Endothelial cell of umbilical vein (primary cell): ENCODE data around the gene SLC25A15. TPM values are rescaled to one million over a fixed set of nuclear protein-coding genes. Genes with fewer than 3 reads are reported as not detected.

ENCODE experiments used
- BruUV-seq: library from RNA; stranded (reverse); fragments of 400-500 nt; replicated peaks from 2 replicates; lab custom pipeline; 2021; lab: Mats Ljungman, UMichigan
- CTCF ChIA-PET: fragments of 300-600, 350-600 bp; sonication (Branson Sonifier 250); formaldehyde crosslinking; loops from one replicate; lab custom pipeline; 2021; ENCODE audit warnings: antibody characterized with exemption, inconsistent platforms; lab: Charles Lee
- POLR2A ChIA-PET: fragments of 300-600, 350-600 bp; sonication (Branson Sonifier 250); formaldehyde crosslinking; loops from one replicate; lab custom pipeline; 2021; ENCODE audit warnings: antibody characterized with exemption, inconsistent platforms; lab: Charles Lee
- DNase-seq: peaks from one replicate; pipeline ENCODE4 v3.0.0-alpha.2; 2011; ENCODE audit warnings: low read depth, low spot score
- FAIRE-seq: peaks from 2 replicates; lab custom pipeline; 2011; peaks lifted over from hg19 to GRCh38; lab: Jason Lieb, UNC
- H2AFZ ChIP-seq: 2 replicates; pipeline ENCODE4 v1.6.0; 2012; ENCODE audit warnings: low read depth, low read length, control low read depth, inconsistent platforms
- H3K27ac ChIP-seq: 2 replicates; pipeline ENCODE4 v1.5.1; 2011; ENCODE audit warnings: low read depth, mild to moderate bottlenecking, control low read depth, low read length, moderate library complexity; ENCODE audit not compliant: insufficient read depth
- H3K27me3 ChIP-seq, 2 experiments: 2 replicates each; pipeline versions ENCODE4 v1.6.0 to v1.6.1; 2011; ENCODE audit warnings: low read length in 2 of 2, mixed read lengths in 1 of 2; ENCODE audit not compliant: control insufficient read depth in 2 of 2, insufficient read depth in 2 of 2
- H3K36me3 ChIP-seq, 2 experiments: 2 replicates in 1 of 2; 3 replicates in 1 of 2; pipeline ENCODE4 v1.5.1; 2011; ENCODE audit warnings: low read length in 2 of 2, mild to moderate bottlenecking in 1 of 2, moderate library complexity in 1 of 2; ENCODE audit not compliant: control insufficient read depth in 2 of 2, insufficient read depth in 2 of 2; ENCODE audit errors: extremely low read depth in 1 of 2
- H3K4me1 ChIP-seq: 3 replicates; pipeline ENCODE4 v1.5.1; 2011; ENCODE audit warnings: mild to moderate bottlenecking, low read length; ENCODE audit not compliant: control insufficient read depth, insufficient read depth; ENCODE audit errors: extremely low read depth
- H3K4me2 ChIP-seq: 2 replicates; pipeline ENCODE4 v1.6.1; 2011; ENCODE audit warnings: low read length, control low read depth, mixed read lengths; ENCODE audit not compliant: insufficient read depth
- H3K4me3 ChIP-seq, 3 experiments: fragments of 200-600 bp in 1 of 3; sonication (generic), shearing (Covaris generic) in 1 of 3; replicated peaks in 1 of 3; 2 replicates each; pipeline ENCODE4 v1.5.1; 2011 to 2016; ENCODE audit warnings: control low read depth in 3 of 3, low read length in 3 of 3, mild to moderate bottlenecking in 2 of 3, inconsistent platforms in 1 of 3, low read depth in 1 of 3, moderate library complexity in 1 of 3; ENCODE audit not compliant: insufficient read depth in 1 of 3
- H3K79me2 ChIP-seq: 2 replicates; pipeline ENCODE4 v1.6.0; 2012; ENCODE audit warnings: low read length, inconsistent platforms; ENCODE audit not compliant: control insufficient read depth, insufficient read depth
- H3K9ac ChIP-seq: replicated peaks from 2 replicates; pipeline ENCODE3; 2011; ENCODE audit warnings: low read length, control low read depth; ENCODE audit not compliant: insufficient read depth; ENCODE audit errors: extremely low read depth
- H3K9me1 ChIP-seq: replicated peaks from 3 replicates; pipeline ENCODE4 v1.6.0; 2011; ENCODE audit warnings: mild to moderate bottlenecking, low read length; ENCODE audit not compliant: control insufficient read depth, insufficient read depth; ENCODE audit errors: extremely low read depth
- H3K9me3 ChIP-seq: replicated peaks from 2 replicates; pipeline ENCODE4 v1.5.1; 2012; ENCODE audit warnings: low read length, inconsistent platforms; ENCODE audit not compliant: control insufficient read depth, insufficient read depth
- H4K20me1 ChIP-seq: replicated peaks from 2 replicates; pipeline ENCODE3; 2011; ENCODE audit warnings: mild to moderate bottlenecking, low read length; ENCODE audit not compliant: control insufficient read depth, insufficient read depth; ENCODE audit errors: extremely low read depth
- CTCF ChIP-seq, 2 donors: IDR thresholded peaks; 1 replicate in 1 of 2; 2 replicates in 1 of 2; pipeline ENCODE4 v1.5.1; 2011; ENCODE audit warnings: low read length in 2 of 2, mild to moderate bottlenecking in 2 of 2, moderate library complexity in 2 of 2, control low read depth in 1 of 2, inconsistent platforms in 1 of 2, low read depth in 1 of 2; ENCODE audit not compliant: insufficient read depth in 1 of 2; ENCODE audit errors: extremely low read depth in 1 of 2
- EZH2 ChIP-seq: IDR thresholded peaks from 2 replicates; pipeline ENCODE4 v1.6.1; 2012; ENCODE audit warnings: borderline replicate concordance, low read depth, mild to moderate bottlenecking, moderate library complexity, low read length, inconsistent platforms; ENCODE audit not compliant: severe bottlenecking
- FOS ChIP-seq: IDR thresholded peaks from 2 replicates; pipeline ENCODE4 v1.6.1; 2011; ENCODE audit warnings: mild to moderate bottlenecking, low read length, moderate library complexity, borderline replicate concordance; ENCODE audit not compliant: insufficient read depth
- GATA2 ChIP-seq: IDR thresholded peaks from 2 replicates; pipeline ENCODE4 v1.7.0; 2011; ENCODE audit warnings: low read depth, mild to moderate bottlenecking, moderate library complexity, mixed read lengths, low read length; ENCODE audit not compliant: insufficient read length, insufficient read depth
- JUN ChIP-seq: IDR thresholded peaks from 2 replicates; pipeline ENCODE4 v1.6.1; 2011; ENCODE audit warnings: borderline replicate concordance, low read depth; ENCODE audit not compliant: insufficient read length, insufficient read depth
- MAX ChIP-seq: IDR thresholded peaks from 2 replicates; pipeline ENCODE4 v1.6.1; 2011; ENCODE audit not compliant: insufficient read depth, insufficient read length
- MYC ChIP-seq: IDR thresholded peaks from one replicate; pipeline ENCODE4 v1.6.1; 2011; ENCODE audit warnings: mild to moderate bottlenecking, low read depth, low read length
- POLR2A ChIP-seq: IDR thresholded peaks from 2 replicates; pipeline ENCODE4 v1.6.1; 2012; ENCODE audit warnings: low read depth, mild to moderate bottlenecking, control low read depth, low read length
- POLR2AphosphoS5 ChIP-seq: IDR thresholded peaks from 2 replicates; pipeline ENCODE4 v1.6.1; 2012; ENCODE audit warnings: low read depth, mild to moderate bottlenecking, control low read depth, low read length, moderate library complexity; ENCODE audit not compliant: insufficient read depth
- dilution Hi-C: fragments of 300-500 bp; cut with MboI; formaldehyde crosslinking; loops from one replicate; pipeline ENCODE4 v1.15.0; 2019; ENCODE audit warnings: low sequenced_read_pairs; ENCODE audit not compliant: extremely low pct_ligation_motif_present
- intact Hi-C: fragments of 100-400 bp; cut with micrococcal nuclease; formaldehyde crosslinking; loops from one replicate; pipeline ENCODE4 v1.10.0; 2022
- polyA plus RNA-seq, 4 experiments: library from polyadenylated mRNA; depleted of rRNA in 3 of 4; stranded (reverse) in 3 of 4; unstranded in 1 of 4; fragments of >200 nt; gene quantifications; 2 replicates each; pipeline versions ENCODE4 v1.2.1 to v1.2.3, GENCODE V29; 2011 to 2012; ENCODE audit warnings: missing spikeins in 1 of 4
- total RNA-seq: library from RNA; stranded (reverse); gene quantifications from 2 replicates; pipeline ENCODE4 v1.2.3, GENCODE V29; 2021

SLC25A15 gene
- total and polyA plus RNA-seq, 2 donors (not counting 3 experiments of a cell fraction or from before 2014, with no cell fraction given) = 6.8 to 11.5 TPM

GRCh38 chr13:40792284-40793051 is 3.1 kb downstream of the SLC25A15 start:
- no peak overlapping the region for H3K27ac ChIP-seq
- CTCF ChIA-PET = no interaction called here
- intact Hi-C loops = no loop called here

More at GRCh38 chr13:40792284-40793051, 3.1 kb downstream of the SLC25A15 start:
- POLR2A ChIA-PET = no interaction called here
- no peak for DNase-seq
- TF ChIP-seq GATA2 (no peak), POLR2AphosphoS5 (no peak), JUN (no peak), CTCF (IDR thresholded peaks at IDR 0.05; ENCODE audit: extremely low read depth in 1 of 2, insufficient read depth in 1 of 2, low read depth in 1 of 2, low read length in 2 of 2) (no peak), MAX (no peak), FOS (no peak), MYC (no peak), POLR2A (no peak), EZH2 (no peak)
- H3K27me3 ChIP-seq = no peaks in the 10 kb centered on the region
- no peak overlapping the region for H3K9ac ChIP-seq
- no peaks in the 10 kb centered on the region for H3K9me1 ChIP-seq
- H3K9me3 ChIP-seq = no peaks in the 10 kb centered on the region
- H3K4me1 ChIP-seq = no peaks in the 10 kb centered on the region
- peaks cover 0 to 3% of the 10 kb centered on the region in 2 experiments for H3K36me3 ChIP-seq
- no TSS peak for BruUV-seq
- H2AFZ ChIP-seq = no peak overlapping the region
- no peaks in the 10 kb centered on the region for H4K20me1 ChIP-seq
- FAIRE-seq = no peak
- H3K4me3 ChIP-seq = no peak overlapping the region
- peaks cover 3% of the 10 kb centered on the region for H3K79me2 ChIP-seq
- dilution Hi-C loops = no loop called here
- H3K4me2 ChIP-seq = no peak overlapping the region
